HL-60/S4 treated with phorbol 12-myristate 13-acetate at 8.2 ng/mL for 4 days and 3 days (cell line): ENCODE measurements around the gene TRAPPC12.

Experiments
- in situ Hi-C: fragments of 300-500 bp; cut with MboI; formaldehyde crosslinking; loops from 2 replicates; pipeline ENCODE4 v1.15.0; 2022; ENCODE audit warnings: low sequenced_read_pairs

Gene TRAPPC12

DNA sequence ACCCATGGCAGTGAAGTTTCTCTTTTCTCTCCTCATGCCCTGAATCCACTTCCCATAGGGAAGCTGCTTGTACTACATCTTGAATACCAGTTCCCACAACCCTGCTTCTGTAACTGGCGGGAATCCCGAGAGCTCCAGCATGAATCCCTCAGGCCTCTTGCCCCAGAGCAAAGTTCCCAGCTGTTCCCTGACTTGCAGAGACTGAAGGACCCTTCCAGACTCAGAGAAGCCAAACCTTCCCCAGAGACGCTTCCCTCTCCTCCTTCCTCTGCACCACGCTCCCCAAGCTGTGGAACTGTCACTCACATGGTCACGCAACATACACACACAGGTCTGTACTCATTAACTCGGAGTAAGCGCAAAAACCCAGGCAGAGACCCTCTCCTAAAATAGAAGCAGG is 26.4 kb downstream of the TRAPPC12 start:
- in situ Hi-C loops, result no loop called here

DNA sequence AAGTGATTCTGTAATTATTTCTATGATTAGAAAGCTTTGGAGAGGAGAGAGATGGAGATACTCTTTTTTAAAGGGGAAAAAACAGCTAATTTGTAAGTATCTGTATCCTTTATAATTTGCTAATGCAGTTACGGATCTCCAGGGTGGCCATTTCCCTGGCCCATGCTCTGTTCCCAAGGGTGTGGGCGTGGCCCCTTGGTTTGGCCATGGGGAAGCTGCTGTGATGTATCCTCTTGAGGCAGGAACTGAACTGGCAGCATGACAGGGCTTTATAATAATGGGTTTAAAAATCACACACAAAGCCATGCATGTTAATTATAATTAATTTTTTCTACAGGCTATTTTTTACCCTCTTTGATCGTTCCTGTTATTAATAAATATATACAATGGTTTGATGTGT is 27.0 kb downstream of the TRAPPC12 start:
- in situ Hi-C loops, result no loop called here

DNA sequence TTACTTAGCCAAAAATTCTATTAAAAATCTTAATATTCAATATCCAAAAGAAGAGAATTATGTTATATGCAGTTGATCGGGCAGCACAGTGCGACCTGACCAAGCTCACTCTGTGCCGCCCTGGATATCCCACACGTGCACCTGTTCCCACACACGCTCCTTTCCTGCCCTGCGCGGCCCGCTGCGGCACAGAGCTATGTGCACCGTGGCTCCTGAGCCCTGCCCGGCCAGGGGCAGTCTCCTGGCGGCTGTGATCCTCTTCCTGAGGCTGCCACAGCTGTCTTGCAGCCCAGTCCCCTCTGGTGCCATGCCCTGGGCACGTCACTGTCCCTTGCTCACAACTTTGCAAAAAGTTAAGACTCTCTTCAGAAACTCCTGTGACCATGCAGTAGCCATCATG is 29.3 kb downstream of the TRAPPC12 start:
- in situ Hi-C loops, result no loop called here

DNA sequence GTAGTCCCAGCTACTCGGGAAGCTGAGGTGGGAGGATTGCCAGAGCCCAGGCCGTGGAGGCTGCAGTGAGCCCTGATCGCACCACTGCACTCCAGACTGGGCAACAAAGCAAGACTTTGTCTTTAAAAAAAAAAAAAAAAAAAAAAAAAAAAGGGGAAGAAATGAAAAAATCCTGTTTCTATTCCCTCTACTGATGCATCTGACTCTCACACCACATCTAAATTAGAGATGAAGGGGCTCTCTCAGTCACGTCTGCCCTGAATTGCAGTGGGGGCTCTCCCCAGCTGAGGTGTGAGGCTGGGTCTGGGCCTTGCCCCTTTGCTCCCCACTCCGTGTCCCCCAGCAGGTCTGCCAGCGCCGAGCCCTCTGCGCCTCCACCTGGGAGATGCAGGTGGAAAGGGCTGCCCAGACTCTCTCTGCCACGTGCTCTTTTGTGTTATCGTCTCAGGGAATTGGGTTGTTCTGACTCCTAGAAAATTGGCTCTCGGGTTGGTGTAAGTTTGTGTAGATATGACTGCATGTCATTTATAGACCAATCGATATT is 30.2 kb downstream of the TRAPPC12 start:
- in situ Hi-C loops, result no loop called here

DNA sequence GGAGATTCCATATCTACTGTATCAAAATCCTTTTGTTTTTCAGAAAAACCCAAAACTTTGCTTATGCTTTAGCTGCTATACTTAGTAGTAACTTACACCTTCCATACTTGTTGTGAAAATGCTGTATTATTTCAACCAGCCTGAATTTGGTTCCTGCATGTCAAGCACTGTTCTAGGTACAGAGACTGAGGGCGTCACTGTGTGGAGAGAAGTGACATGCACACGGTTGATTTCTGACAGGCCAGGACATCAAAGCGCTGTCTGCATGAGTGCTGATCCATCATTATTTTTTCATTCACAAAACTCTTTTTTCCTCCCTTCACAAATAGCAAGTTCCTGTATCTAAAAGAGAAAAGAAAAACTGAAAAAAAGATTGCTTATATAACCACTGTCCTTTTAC is 31.6 kb downstream of the TRAPPC12 start:
- in situ Hi-C loops, result no loop called here

DNA sequence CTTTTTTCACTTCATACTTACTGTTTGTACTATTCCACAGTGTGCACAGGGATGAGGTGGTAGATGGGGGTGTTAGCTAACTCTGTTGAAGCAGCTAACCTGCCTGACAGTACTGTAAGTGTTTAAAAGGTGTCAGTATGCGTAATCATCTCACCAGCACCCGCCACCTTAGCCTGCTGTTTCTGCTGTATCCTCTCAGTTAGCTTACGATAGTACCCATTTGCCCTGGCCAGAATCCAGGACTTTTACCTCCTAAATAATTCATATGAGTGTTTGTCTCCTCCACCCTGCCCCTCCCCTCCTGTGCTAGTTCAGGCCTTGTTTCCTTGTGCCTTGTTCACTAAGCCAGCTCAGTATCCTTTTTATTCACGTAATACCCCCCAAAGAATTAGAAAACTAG is 34.2 kb downstream of the TRAPPC12 start:
- in situ Hi-C loops, result no loop called here

DNA sequence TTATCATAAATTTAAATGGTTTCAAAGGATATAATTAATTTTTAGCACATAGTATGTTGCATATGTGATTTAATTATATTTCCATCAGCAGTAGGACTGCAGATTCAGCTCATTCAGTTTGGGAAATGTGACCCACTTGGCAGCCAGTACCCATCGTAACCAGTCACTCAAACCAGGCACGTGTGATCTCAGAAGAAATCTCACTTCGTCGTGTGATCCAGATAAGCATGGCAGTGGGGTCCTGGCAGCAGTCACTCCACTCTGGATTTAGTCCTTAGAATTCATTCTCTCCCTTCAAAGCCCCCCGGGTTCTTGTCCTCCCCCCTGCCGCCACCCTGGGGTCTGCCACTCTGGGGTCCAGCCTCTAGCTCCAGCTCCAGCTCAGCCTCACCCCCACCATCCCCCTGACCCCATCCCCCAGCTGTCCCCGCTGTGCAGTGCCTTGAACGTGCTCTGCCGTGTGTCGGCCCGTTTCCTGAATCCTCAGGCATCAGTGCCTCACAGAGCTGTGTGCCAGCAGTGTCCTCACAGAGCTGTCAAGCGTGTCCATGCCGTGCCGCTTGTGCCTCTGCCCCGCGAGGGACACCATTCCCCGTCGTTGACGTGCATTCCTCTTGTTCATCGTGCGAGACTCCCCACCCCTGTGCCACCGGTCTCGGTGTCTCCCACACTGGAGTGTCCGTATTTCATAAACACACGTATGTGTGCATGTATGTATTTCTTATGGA is 34.8 kb downstream of the TRAPPC12 start:
- in situ Hi-C loops, result no loop called here

DNA sequence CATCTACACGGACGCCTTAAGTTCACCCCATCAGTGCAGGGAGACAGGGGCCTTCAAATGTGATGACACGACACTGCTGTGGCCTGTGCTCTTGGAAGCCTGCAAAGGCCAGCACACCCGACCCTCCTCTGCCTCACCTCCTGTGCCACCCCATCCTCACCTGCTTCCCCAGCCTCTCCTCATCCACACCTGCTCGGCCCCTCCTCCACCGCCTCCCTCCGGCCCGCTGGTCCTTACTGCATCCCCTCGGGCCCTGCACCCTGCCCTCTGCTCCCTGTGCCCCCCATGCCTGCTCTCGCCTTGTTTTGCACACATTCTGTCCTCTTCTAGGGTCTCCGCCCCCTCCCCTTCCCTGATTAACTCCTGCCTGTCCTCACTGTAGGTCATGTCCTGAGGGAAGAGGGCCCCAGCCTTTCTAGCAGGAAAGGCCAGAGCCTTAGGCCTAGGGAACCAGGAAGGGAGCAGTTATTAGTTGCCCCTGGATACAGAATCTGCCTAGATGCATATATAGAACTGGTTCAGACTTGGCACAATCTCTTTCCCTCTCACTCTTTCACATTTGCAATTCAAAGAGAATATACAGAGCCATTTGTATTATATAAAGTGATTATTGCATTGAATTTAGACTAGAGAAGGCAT is 39.4 kb downstream of the TRAPPC12 start:
- in situ Hi-C loops, result no loop called here

DNA sequence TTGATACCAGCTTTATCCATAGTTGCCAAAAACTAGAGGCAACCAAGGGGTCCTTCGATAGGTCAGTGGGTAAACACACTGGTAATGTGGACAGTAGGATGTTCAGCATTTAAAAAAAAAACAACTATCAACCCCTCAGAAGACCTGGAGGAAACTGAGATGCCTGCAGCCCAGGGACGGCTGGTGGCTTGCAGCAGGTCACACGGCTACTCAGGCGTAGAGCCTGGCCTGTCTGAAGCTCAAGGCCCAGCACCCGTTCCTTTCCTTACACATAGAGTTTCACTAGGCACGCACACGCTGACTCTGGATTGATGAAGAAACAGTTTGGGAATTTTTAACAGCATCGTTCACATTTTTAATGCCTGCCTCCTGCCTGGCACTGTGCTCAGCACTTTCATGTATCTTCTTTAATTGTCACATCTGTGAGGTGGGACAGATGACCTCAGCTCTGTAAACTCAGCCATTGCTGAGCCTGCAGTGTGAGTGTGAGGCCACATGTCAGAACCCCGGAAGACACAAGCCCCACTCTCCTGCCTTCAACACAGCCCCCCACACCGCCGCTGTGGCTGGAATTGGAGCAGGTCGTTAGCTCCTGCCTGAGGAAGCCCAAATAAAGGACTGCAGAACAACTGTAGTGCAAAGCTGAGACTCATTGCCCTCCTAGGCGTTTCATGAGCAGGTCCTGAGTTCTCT is 40.7 kb downstream of the TRAPPC12 start:
- in situ Hi-C loops, result no loop called here

DNA sequence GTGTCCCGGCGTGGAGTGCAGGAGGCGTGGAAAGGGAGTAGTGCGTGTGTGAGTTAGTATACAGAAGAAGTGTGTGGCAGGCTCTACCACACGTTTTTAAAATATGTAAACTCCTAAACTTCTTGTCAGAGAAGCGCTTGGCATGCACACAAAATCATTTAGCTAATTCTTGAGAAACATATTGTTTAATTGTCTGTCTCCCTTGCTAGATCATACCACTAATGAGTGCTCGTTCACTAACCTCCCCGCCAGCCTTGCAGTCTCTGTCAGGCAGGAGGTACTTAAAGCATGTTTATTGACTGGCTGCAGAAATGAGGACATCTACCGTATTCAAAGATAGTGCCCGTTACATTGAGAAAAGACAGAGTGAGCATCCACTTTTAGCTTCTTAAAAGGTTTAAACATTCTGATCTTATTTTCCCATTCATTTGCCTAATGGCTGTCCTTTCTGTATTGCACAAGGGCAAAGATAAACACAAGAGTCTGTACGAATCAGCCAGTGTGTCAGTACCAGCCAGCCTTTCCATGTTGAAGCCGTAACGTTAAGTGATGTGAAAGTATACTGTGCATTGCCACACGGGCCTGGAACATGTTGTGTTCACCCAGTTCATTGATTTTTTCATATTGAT is 41.4 kb downstream of the TRAPPC12 start:
- in situ Hi-C loops, result no loop called here

DNA sequence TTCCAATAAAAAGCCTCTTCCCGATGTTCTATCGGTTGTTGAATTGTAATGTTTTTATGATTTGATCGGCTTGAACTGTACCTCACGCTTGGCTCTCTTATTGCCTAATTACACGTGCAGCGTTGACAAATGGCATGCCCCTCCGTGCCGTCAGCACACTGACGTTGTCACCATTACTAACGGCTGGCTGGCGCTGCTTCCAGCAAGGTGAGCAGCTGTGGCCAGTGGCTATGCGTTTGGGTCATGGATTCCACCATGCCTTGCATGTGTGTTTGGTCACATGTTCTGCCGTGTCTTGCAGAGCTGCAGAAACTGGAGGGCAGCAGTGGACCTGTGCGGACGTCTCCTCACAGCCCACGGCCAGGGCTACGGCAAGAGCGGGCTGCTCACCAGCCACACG is 42.1 kb downstream of the TRAPPC12 start:
- in situ Hi-C loops, result no loop called here

DNA sequence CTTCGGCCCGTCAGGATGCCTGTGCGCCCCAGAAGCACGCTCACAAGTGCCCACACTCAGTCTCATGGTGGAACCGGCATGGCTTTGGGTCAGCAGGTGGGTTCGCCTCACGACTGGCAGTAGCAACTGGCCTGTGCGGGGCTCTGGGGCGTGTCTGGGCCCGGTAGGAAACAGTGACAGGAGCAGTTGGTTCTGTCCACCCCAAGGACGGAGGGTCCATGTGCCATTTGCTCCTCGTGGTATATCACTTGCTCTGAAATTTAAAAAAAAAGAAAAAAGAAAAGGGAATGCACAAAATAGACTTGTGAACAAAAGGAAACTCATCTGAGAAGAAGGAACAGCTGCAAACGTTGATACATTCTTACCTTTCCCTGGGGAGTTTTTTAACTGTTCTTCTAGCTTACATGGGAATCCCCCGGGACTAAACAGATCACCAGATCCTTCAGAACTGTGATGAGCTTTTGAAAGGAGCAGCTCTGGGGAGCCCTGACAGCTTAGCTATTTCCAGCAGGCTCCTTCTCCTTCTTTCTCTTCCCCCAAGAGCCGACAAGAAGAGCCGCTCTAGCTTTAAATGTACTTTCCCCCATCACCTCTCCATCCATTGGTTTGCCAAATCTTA is 42.8 kb downstream of the TRAPPC12 start:
- in situ Hi-C loops, result no loop called here

DNA sequence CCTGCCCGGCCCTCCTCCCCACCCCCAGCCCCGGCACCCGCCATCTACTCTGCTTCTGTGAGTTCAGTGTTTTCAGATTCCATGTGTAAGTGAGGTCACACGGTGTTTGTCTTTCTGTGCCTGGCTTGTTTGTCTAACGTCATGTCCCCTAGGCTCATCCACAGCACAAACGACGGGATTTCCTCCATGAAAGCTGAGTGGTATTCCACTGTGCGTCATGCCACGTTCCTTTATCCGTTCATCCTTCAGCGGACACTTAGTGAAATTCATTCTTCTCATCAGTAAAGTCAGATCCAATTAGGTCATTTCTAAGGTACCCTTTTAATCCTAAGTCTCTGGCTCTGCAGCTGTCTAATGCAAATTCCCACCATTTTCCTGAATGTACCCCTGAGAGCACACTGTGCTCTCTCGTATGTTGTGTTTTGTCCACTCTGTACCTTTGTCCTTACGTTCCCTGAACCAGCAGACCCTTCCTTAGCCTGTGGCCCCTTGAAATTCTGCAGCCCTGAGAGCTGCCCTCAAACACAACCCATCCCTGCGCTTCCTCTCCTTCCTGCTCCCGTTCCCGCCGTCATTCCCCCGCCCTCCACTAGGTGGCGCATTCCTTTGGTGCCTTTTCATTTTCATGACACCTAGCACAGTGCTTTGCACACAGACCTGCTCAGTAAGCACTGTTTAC is 44.1 kb downstream of the TRAPPC12 start:
- in situ Hi-C loops, result no loop called here

DNA sequence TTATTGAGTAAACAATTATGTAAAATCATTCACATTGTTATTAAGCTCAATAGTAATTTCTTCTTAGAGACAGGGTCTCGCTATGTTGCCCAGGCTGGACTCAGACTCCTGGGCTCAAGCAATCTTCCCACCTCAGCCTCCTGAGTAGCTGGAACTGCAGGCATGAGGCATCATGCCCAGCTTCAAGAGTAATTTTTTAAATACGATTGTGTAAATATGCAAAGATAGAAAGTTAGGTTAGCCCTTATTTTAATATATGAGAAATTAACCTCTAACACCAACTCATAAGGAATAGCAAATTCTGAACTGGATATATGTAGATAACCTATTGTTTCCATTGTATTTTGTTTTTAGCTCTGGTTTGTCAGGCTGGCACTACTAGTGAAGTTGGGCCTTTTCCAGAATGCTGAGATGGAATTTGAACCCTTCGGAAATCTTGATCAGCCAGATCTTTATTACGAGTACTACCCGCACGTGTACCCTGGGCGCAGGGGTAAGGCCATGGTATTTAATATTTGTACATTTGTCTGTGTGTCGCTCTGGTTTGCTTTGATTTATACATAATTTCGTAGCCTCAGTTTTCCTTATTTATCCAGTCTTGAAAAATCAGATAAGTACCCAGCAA is 44.8 kb downstream of the TRAPPC12 start:
- in situ Hi-C loops, result no loop called here

DNA sequence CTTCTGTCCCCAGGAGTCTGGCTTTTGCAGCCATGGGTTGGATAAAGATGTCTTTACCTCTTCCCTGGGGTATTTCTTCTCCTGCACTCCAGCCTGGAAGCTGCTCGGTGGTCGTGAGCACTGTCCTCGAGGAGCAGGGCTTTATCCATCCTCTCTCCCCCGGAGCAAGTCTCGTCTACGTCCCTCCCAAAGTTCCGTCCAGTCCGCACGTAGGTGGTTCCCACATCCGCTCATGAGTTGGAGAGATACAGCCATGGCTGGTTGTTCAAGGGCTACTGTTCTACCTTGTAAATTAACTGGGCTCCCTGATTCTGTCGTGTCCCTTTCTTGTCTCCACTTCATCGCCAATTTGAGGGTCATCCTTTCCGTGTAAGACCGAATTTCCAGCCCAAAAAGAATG is 47.1 kb downstream of the TRAPPC12 start:
- in situ Hi-C loops, result no loop called here

DNA sequence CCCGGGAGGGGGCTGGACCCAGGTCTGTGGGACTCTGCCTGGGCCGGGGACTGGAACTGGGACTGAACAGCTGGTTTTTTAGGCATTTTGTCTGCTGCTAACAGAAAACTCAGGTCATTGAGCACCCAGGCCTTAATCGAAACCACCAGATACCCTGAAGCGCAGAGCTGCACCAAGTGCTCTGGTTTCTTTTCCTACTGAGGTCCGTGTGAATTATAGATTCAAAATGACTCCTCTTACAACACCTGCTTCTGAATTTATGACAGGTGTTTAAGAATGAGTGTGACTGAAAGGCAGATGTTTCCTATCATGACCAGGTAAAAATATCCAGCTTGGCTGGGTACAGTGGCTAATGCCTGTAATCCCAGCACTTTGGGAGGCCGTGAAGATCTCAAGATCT is 47.8 kb downstream of the TRAPPC12 start:
- in situ Hi-C loops, result no loop called here

DNA sequence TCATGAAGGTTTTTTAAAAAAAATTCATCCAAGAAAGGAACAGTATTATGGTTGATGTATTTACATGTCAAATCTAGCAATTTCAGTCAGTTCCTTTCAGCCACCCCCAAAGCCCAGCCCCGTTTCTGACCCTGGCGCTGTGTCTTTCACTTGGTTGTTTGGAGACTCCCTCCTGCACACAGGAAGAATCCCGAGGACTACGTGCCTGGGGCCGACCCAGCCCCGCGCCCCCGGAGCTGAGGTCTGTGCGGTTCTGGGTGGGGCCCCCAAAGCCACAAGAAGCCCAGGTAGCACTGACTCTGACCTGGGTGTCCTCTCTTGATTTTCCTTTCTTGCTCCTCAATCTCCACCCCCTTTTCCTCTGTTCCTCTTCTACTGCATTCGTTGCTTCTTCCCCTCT is 49.1 kb downstream of the TRAPPC12 start:
- in situ Hi-C loops, result no loop called here

DNA sequence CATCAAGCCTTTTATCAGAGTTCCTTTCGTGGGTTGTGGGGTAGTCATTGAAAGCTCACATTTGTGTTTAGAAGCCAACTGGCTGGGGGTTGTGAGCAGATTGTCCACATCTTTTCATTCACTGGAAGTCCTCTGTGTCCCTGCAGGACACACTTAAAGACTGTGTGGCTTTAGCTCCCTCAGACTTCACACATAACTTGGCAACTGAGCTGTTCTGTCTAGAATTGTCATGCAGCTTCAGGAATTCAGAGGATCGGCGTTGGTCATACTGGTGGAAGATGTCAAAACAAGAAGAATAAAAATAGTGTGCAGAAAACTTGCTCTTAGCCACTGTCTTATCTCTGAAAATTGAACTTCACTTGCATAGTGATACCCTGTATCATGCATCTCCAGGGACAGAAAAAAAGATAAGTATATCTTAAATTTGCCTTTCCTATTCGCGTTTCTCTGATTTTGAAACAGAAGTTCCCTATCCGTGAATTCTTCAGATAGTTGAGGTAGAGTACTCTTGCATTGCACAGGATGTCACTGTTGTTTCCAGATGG is 49.6 kb downstream of the TRAPPC12 start:
- in situ Hi-C loops, result no loop called here

DNA sequence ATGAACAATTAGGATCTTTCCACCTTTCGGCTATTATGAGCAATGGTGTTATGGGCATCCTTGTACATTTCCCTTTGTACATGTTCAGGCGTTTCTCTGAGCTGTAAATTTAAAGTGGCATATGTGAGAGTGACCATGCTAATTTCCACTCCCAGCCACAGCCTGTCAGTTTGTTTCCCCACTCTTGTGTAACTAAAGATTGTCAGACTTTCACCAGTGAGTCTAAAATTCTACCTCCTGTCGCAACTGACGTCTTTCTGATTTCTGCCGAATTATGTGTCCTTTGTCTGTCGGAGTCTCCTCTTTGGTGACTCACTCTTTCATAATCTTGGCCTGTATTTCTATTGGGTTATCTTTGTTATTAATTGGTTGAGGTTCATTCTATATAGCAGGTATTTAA is 50.7 kb downstream of the TRAPPC12 start:
- in situ Hi-C loops, result no loop called here
